ENCODE measurements around the gene STX8. TPM values are rescaled to one million over a fixed set of nuclear protein-coding genes. Genes with fewer than 3 reads are reported as not detected.

STX8 gene
- polyA plus RNA-seq, 1 of the 3 experiments (the other 2 are of a cell fraction): 51.3 TPM

DNA sequence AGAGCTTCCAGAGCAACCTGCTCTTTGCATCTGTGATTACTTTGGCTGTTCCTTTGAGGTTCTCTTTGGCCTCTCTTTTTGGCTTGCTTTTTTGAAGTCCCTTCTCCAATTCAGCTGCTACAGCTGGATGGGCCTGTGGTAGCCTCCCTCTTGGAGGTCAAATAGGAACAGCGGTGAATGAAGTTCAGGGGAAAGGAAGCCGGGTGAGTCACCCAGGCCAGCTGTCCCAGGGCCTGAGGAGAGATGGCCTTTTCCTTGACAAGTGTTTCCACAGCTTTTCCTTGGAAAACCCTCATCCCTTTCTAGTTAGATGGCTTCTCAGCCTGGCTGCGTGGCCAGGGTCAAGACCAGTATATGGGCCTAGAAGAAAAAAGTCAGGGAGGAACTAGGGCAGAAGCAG, 103.1 kb downstream of the STX8 start:
- no peaks in the 10 kb centered on the region for H4K20me1 ChIP-seq (ENCODE audit: insufficient read depth)
- H3K9ac ChIP-seq: no peak overlapping the region
- no peak overlapping the region for H3K27ac ChIP-seq (ENCODE audit: low read depth in 2 of 2, low read length in 1 of 2)
- H2AFZ ChIP-seq (ENCODE audit: low read depth): no peak overlapping the region
- no peaks in the 10 kb centered on the region for H3K9me3 ChIP-seq
- POLR2A ChIA-PET: no interaction called here
- no peaks in the 10 kb centered on the region for H3K79me2 ChIP-seq (ENCODE audit: insufficient read depth)
- peaks cover 4% of the 10 kb centered on the region for H3F3A ChIP-seq (replicated peaks; ENCODE audit: insufficient read depth)
- no peaks in the 10 kb centered on the region; a peak in 1 of 4 replicates for H3K4me1 ChIP-seq (ENCODE audit: control insufficient read depth in 1 of 2, insufficient read depth in 2 of 2, low read depth in 1 of 2, low read length in 1 of 2)
- CTCF ChIA-PET: no interaction called here
- H3K9me2 ChIP-seq: no peaks in the 10 kb centered on the region
- DNase-seq: no peak
- no peaks in the 10 kb centered on the region for H3K27me3 ChIP-seq (ENCODE audit: insufficient read depth)
- H3K4me2 ChIP-seq: no peak overlapping the region
- TF ChIP-seq, protein P1, sequence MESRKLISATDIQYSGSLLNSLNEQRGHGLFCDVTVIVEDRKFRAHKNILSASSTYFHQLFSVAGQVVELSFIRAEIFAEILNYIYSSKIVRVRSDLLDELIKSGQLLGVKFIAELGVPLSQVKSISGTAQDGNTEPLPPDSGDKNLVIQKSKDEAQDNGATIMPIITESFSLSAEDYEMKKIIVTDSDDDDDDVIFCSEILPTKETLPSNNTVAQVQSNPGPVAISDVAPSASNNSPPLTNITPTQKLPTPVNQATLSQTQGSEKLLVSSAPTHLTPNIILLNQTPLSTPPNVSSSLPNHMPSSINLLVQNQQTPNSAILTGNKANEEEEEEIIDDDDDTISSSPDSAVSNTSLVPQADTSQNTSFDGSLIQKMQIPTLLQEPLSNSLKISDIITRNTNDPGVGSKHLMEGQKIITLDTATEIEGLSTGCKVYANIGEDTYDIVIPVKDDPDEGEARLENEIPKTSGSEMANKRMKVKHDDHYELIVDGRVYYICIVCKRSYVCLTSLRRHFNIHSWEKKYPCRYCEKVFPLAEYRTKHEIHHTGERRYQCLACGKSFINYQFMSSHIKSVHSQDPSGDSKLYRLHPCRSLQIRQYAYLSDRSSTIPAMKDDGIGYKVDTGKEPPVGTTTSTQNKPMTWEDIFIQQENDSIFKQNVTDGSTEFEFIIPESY (IDR thresholded peaks at IDR 0.05; ENCODE audit: borderline replicate concordance, low read depth): no peak
- no peak for TF ChIP-seq JUND (IDR thresholded peaks at IDR 0.05)
- H3K36me3 ChIP-seq (replicated peaks in 1 of 2; ENCODE audit: control insufficient read depth in 1 of 2, insufficient read depth in 2 of 2, low read length in 1 of 2): no peaks in the 10 kb centered on the region
- no peak overlapping the region for H3K4me3 ChIP-seq (ENCODE audit: low read depth in 2 of 2, low read length in 1 of 2)
- WGBS (ENCODE audit: low lambda C conversion rate): 90% methylated on average over 3 of the region's 3 CpGs

DNA sequence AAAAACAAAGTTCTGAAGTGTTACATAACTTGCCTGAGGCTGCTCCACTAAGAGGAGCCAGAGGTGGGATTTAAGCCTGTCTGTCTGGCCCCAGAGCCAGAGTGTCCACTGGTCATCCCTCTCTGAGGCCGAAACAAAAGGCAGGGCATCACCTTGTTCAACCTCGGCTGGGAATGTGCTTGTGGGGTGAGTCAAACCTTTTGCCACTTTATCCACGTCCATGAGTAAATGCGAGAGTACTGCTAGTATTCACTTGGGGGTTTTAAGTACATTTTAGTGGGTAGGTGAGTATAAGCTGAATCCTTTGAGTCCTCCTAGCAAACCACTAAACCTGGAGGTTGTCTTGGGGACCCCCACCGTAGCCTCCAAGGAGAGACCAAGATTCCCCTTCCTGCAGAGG, 103.5 kb downstream of the STX8 start:
- Histone ChIP-seq H3K4me1 (ENCODE audit: control insufficient read depth in 1 of 2, insufficient read depth in 2 of 2, low read depth in 1 of 2, low read length in 1 of 2) (no peaks in the 10 kb centered on the region; a peak in 1 of 4 replicates), H3K9ac (no peak overlapping the region), H3K27ac (ENCODE audit: low read depth in 2 of 2, low read length in 1 of 2) (no peak overlapping the region), H3K9me2 (no peaks in the 10 kb centered on the region), H3K9me3 (no peaks in the 10 kb centered on the region), H3K4me2 (no peak overlapping the region), H4K20me1 (ENCODE audit: insufficient read depth) (no peaks in the 10 kb centered on the region), H3K4me3 (ENCODE audit: low read depth in 2 of 2, low read length in 1 of 2) (no peak overlapping the region), H3K27me3 (ENCODE audit: insufficient read depth) (no peaks in the 10 kb centered on the region), H3K36me3 (replicated peaks in 1 of 2; ENCODE audit: control insufficient read depth in 1 of 2, insufficient read depth in 2 of 2, low read length in 1 of 2) (no peaks in the 10 kb centered on the region), H3K79me2 (ENCODE audit: insufficient read depth) (no peaks in the 10 kb centered on the region), H3F3A (replicated peaks; ENCODE audit: insufficient read depth) (peaks cover 4% of the 10 kb centered on the region), H2AFZ (ENCODE audit: low read depth) (no peak overlapping the region)
- TF ChIP-seq FOXJ3 (CRISPR knock-in tag; IDR thresholded peaks at IDR 0.05) (no peak), CHD2 (IDR thresholded peaks at IDR 0.05; ENCODE audit: low read length, partially characterized antibody) (no peak)
- 83% methylated on average over 5 of the region's 5 CpGs for WGBS (ENCODE audit: low lambda C conversion rate)
- no peak for DNase-seq
- CTCF ChIA-PET: no interaction called here
- POLR2A ChIA-PET: no interaction called here

DNA sequence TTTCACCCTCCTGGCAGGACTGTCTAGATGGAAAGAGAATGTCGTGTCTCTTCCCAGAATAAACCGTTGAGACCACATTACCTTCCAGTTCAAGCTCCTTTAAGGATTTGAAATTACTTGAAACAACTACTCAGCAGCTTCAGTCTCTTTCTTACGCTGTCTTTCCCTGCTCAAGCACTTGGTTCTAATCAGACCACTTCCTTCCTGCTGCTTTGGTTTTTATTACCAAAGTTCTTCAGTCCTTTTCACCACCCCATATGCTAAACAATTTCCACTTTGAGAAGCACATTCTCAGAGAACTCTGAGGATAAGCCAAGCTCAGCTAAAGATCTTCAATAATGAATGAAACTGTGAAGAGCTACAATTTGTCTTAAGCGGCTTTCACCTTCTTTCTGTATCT, 105.4 kb downstream of the STX8 start:
- H3K27ac ChIP-seq (ENCODE audit: low read depth in 2 of 2, low read length in 1 of 2): no peak overlapping the region
- no peaks in the 10 kb centered on the region for H3K36me3 ChIP-seq (replicated peaks in 1 of 2; ENCODE audit: control insufficient read depth in 1 of 2, insufficient read depth in 2 of 2, low read length in 1 of 2)
- no peaks in the 10 kb centered on the region for H3K79me2 ChIP-seq (ENCODE audit: insufficient read depth)
- ChIA-PET CTCF (no interaction called here), POLR2A (no interaction called here)
- no peaks in the 10 kb centered on the region for H3K9me2 ChIP-seq
- H3K4me3 ChIP-seq (ENCODE audit: low read depth in 2 of 2, low read length in 1 of 2): no peak overlapping the region
- H3K27me3 ChIP-seq (ENCODE audit: insufficient read depth): no peaks in the 10 kb centered on the region
- H4K20me1 ChIP-seq (ENCODE audit: insufficient read depth): no peaks in the 10 kb centered on the region
- no peak overlapping the region for H3K9ac ChIP-seq
- TF ChIP-seq CHD2 (IDR thresholded peaks at IDR 0.05; ENCODE audit: low read length, partially characterized antibody) (no peak), RXRA (IDR thresholded peaks at IDR 0.05; ENCODE audit: borderline replicate concordance, low read depth) (no peak), FOXJ3 (CRISPR knock-in tag; IDR thresholded peaks at IDR 0.05) (no peak), SMC3 (IDR thresholded peaks at IDR 0.05; ENCODE audit: low read depth, low read length) (no peak), TCF12 (IDR thresholded peaks at IDR 0.05) (no peak), FOSL2 (IDR thresholded peaks at IDR 0.05; ENCODE audit: borderline replicate concordance, low read depth) (no peak), RAD21 (IDR thresholded peaks at IDR 0.05; ENCODE audit: low read length) (no peak), EZH2phosphoT487 (IDR thresholded peaks at IDR 0.05; ENCODE audit: borderline replicate concordance, low read depth) (no peak), MEF2A (IDR thresholded peaks at IDR 0.05; ENCODE audit: borderline replicate concordance, low read depth) (no peak), POLR2AphosphoS5 (IDR thresholded peaks at IDR 0.05; ENCODE audit: low read depth, low read length) (no peak), EP300 (IDR thresholded peaks at IDR 0.05; ENCODE audit: borderline replicate concordance in 1 of 2, low read depth in 1 of 2, low read length in 1 of 2) (no peak)
- TF ChIP-seq, protein P2, sequence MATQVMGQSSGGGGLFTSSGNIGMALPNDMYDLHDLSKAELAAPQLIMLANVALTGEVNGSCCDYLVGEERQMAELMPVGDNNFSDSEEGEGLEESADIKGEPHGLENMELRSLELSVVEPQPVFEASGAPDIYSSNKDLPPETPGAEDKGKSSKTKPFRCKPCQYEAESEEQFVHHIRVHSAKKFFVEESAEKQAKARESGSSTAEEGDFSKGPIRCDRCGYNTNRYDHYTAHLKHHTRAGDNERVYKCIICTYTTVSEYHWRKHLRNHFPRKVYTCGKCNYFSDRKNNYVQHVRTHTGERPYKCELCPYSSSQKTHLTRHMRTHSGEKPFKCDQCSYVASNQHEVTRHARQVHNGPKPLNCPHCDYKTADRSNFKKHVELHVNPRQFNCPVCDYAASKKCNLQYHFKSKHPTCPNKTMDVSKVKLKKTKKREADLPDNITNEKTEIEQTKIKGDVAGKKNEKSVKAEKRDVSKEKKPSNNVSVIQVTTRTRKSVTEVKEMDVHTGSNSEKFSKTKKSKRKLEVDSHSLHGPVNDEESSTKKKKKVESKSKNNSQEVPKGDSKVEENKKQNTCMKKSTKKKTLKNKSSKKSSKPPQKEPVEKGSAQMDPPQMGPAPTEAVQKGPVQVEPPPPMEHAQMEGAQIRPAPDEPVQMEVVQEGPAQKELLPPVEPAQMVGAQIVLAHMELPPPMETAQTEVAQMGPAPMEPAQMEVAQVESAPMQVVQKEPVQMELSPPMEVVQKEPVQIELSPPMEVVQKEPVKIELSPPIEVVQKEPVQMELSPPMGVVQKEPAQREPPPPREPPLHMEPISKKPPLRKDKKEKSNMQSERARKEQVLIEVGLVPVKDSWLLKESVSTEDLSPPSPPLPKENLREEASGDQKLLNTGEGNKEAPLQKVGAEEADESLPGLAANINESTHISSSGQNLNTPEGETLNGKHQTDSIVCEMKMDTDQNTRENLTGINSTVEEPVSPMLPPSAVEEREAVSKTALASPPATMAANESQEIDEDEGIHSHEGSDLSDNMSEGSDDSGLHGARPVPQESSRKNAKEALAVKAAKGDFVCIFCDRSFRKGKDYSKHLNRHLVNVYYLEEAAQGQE (IDR thresholded peaks at IDR 0.05; ENCODE audit: low read depth, low read length): no peak
- H2AFZ ChIP-seq (ENCODE audit: low read depth): no peak overlapping the region
- no peak overlapping the region for H3K4me2 ChIP-seq
- no peak for DNase-seq
- H3K9me3 ChIP-seq: no peaks in the 10 kb centered on the region
- H3F3A ChIP-seq (replicated peaks; ENCODE audit: insufficient read depth): peaks cover 4% of the 10 kb centered on the region
- 93% methylated on average over 4 of the region's 4 CpGs for WGBS (ENCODE audit: low lambda C conversion rate)
- no peaks in the 10 kb centered on the region; a peak in 2 of 4 replicates for H3K4me1 ChIP-seq (ENCODE audit: control insufficient read depth in 1 of 2, insufficient read depth in 2 of 2, low read depth in 1 of 2, low read length in 1 of 2)

Data from SK-N-SH (cell line).